SK-N-SH treated with all-trans-retinoic acid at 6 μM for 48 hours (cell line): Measurements from ENCODE around the gene APOO.

Experiments used
- ARNTL ChIP-seq: fragments of 450-650 bp; formaldehyde crosslinking; IDR thresholded peaks from 2 replicates; pipeline ENCODE4 v1.5.0; 2020; ENCODE audit warnings: low read depth, mild to moderate bottlenecking, moderate library complexity, borderline replicate concordance
- ISL1 ChIP-seq: fragments of 250-450 bp; sonication (Bioruptor Pico); IDR thresholded peaks from 2 replicates; pipeline ENCODE4 v2.1.2; 2022; ENCODE audit warnings: mild to moderate bottlenecking, moderate library complexity
- ZC3H10 ChIP-seq: fragments of 250-450 bp; sonication (Bioruptor Pico); IDR thresholded peaks from 2 replicates; pipeline ENCODE4 v1.5.1; 2021; ENCODE audit warnings: mild to moderate bottlenecking, moderate library complexity
- ZFP3 ChIP-seq: fragments of 250-450 bp; sonication (Bioruptor Pico); IDR thresholded peaks from 2 replicates; pipeline ENCODE4 v1.5.0; 2020; ENCODE audit warnings: mild to moderate bottlenecking, moderate library complexity
- ZNF565 ChIP-seq: fragments of 450-650 bp; formaldehyde crosslinking; conservative IDR thresholded peaks from 2 replicates; pipeline ENCODE4 v1.5.0; 2020; ENCODE audit warnings: low read depth, mild to moderate bottlenecking, moderate library complexity
- TF ChIP-seq, protein P1 (sequence below): fragments of 250-450 bp; sonication (Bioruptor Pico); IDR thresholded peaks from 2 replicates; pipeline ENCODE4 v1.8.0; 2021; ENCODE audit warnings: low read depth, mild to moderate bottlenecking, moderate library complexity, borderline replicate concordance
- TF ChIP-seq, protein P2 (sequence below): fragments of 250-450 bp; sonication (Bioruptor Pico); IDR thresholded peaks from 2 replicates; pipeline ENCODE4 v1.8.0; 2020; ENCODE audit warnings: mild to moderate bottlenecking, moderate library complexity, borderline replicate concordance

DNA sequence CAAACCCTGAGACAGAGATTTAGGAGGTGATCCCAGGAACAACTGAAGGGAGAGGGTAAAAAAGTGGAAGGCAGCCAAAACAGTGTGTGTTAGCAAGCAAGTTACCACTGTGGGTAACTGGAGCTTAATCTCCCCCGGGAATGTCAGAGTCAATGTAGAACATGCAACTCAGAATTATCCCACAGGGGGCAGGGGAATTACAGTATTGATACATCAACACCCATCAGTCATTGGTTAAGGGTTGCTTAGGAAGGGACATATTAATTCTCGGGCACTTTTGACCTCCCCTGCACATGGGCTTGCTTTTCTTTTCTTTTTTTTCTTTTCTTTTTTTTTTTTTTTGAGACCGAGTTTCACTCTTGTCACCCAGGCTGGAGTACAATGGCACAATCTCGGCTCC lies 29.4 kb upstream of the APOO start:
- no peak for TF ChIP-seq ARNTL (CRISPR knock-in tag)
- TF ChIP-seq ZC3H10 = no peak
- no peak for TF ChIP-seq ZFP3 (CRISPR knock-in tag)
- TF ChIP-seq, protein P1, sequence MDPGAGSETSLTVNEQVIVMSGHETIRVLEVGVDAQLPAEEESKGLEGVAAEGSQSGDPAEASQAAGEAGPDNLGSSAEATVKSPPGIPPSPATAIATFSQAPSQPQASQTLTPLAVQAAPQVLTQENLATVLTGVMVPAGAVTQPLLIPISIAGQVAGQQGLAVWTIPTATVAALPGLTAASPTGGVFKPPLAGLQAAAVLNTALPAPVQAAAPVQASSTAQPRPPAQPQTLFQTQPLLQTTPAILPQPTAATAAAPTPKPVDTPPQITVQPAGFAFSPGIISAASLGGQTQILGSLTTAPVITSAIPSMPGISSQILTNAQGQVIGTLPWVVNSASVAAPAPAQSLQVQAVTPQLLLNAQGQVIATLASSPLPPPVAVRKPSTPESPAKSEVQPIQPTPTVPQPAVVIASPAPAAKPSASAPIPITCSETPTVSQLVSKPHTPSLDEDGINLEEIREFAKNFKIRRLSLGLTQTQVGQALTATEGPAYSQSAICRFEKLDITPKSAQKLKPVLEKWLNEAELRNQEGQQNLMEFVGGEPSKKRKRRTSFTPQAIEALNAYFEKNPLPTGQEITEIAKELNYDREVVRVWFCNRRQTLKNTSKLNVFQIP (CRISPR knock-in tag) = no peak
- TF ChIP-seq ZNF565 (CRISPR knock-in tag) = no peak
- TF ChIP-seq, protein P2, sequence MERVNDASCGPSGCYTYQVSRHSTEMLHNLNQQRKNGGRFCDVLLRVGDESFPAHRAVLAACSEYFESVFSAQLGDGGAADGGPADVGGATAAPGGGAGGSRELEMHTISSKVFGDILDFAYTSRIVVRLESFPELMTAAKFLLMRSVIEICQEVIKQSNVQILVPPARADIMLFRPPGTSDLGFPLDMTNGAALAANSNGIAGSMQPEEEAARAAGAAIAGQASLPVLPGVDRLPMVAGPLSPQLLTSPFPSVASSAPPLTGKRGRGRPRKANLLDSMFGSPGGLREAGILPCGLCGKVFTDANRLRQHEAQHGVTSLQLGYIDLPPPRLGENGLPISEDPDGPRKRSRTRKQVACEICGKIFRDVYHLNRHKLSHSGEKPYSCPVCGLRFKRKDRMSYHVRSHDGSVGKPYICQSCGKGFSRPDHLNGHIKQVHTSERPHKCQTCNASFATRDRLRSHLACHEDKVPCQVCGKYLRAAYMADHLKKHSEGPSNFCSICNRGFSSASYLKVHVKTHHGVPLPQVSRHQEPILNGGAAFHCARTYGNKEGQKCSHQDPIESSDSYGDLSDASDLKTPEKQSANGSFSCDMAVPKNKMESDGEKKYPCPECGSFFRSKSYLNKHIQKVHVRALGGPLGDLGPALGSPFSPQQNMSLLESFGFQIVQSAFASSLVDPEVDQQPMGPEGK = no peak
- TF ChIP-seq ISL1 (CRISPR knock-in tag) = no peak
